Activated CD4-positive, alpha-beta T cell treated with anti-CD3 and anti-CD28 coated beads, Interleukin-2, Interleukin-4, amounts not matched to agents 100 ng/mL and 50 ng/mL, durations not matched to agents 16 hours and 8 hours (primary cell): Measurements from ENCODE around the gene PRR7.

ENCODE experiments used
- DNase-seq: peaks from one replicate; pipeline ENCODE4 v3.0.0-alpha.2; 2020; ENCODE audit warnings: low spot score

The PRR7 gene

GRCh38 chr5:177423671-177424070, 22.9 kb upstream of the PRR7 start:
- DNase-seq: no peak

DNA sequence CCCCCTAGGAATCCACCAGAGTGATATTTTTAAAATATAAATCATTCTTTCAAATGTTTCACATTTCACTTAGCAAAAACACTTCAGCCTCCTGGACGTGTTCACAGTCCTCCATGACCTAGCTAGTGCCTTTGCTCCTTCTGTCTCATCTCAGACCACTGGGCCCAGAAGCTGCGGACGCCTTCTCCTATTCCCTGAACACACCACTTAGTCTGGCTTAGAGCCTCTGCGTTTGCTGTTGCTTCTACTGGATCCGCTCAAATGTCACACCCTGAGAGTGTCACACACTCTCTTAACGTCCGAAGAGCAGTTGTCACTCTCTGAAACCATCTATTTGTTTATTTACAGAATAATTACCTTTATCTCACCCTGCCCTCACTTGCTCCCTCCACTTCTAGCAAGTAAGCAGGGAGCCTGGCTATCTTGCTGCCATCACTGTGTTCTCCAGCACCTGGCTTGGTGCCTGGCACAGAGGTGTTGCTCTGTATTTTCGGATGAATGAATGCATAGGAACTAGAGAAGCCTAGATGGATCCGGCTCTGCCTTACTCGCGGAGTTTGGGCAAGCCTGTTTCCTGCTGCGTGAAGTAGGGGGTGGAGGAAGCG, 21.3 kb upstream of the PRR7 start:
- no peak for DNase-seq

- DNase-seq: peak; percentile 100
These were observed 20.6 kb upstream of the PRR7 start for GRCh38 chr5:177425801-177426565.

- DNase-seq: no peak
These were observed 19.9 kb upstream of the PRR7 start, which contains the start of gene GRK6 for GRCh38 chr5:177426566-177427210. TSS of gene GRK6 (plus strand) at chr5:177426676. CDS start at chr5:177426846, 170 bp downstream.

DNA sequence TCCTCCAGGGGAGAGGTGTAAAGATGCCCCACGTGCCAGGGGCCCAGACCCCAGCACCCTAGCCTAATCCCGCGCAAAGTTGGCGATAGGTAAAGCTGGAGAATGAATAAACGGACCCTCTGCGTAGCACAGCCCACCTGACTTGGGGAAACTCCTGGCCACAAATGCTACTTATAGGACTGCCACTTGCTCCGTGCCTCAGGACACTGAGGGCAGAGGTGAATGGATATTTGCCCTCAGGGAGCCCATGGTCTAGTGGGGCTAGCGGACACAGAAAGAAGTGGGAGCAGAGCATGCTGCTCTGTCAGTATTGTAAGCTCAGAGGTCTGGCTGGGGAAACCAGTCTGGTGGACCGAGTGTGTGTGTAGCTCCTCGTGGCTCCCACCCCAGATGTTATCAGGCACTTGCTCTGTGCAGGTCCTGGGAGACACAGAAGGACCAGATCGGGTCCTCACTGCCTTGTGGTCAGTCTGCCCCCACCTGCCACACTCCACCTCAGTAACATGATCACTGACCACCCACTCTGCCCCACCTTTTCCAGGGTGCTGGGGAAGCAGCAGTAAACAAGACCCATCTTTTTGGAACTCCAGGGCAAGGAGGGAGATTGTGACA, 19.3 kb upstream of the PRR7 start:
- DNase-seq: no peak

DNA sequence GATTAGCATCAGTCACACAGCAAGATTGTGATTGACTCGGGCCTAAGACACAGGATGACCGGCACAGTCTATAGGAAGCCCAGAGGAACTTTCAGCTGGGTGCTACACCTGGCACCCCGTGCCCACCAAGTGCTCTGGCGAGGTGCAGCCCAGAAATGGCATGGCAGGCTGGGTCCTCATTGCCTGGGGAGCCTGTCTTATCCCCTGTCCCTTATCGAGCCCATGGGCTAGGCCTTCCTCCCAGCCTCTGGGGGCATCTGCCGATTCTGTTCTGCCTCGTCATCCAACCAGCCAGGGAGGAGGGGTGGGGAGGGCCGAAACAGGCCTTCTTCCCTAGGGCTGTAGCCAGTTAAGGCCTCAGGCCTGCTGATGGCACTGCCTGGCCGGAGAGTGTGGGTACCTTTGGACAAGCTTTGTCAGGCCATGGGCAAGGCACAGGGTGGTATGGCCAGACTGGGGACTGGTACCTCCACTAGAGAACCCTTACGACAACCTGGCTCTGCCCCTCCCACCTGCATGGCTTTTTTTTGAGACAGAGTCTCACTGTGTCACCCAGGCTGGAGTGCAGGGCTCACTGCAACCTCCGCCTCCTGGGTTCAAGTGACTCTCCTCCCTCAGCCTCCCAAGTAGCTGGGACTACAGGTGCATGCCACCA, 18.6 kb upstream of the PRR7 start:
- DNase-seq: no peak

- no peak for DNase-seq
These were observed 17.9 kb upstream of the PRR7 start for GRCh38 chr5:177428574-177429217.

DNA sequence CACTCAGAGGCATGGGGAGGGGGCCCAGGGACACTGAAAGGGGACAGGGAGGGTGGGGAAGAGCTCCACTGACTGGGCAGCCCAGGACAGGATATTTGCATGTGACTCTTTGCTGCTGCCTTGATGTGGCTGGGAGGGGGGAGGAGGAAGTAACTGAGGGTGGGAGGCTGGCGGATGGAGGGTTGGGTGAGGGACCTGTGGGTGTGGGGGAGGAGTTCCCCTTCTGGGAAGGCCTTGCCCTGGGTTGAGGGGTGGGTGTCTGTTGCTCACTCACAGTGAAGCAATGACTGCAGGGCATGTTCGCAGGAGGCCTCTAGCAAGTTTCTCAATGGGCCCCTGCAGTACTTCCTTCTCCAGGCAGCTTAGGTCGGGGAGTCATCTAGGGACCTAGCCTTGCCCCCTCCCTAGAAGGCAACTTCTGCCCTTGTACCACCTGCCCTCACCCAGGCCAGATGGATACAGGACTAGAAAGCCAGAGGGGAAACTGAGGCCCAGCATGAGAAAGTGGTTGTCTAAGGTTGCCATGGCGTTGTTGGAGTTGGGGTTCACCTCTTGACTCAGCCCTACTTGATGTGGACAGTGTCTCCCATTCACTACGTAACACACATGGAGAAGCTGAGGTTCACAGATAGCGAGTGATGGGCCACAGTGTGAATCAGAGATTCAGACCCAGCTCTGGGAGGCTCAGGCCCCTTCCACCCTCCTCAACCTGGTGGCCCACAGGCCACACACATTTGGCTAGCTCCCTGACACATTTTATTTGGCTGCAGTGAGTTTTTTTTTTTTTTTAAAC, 17.2 kb upstream of the PRR7 start:
- peak; percentile 94 for DNase-seq

- DNase-seq: no peak
These were observed 16.3 kb upstream of the PRR7 start for GRCh38 chr5:177430140-177430951.

- no peak for DNase-seq
These were observed 15.7 kb upstream of the PRR7 start for GRCh38 chr5:177430972-177431316.

DNA sequence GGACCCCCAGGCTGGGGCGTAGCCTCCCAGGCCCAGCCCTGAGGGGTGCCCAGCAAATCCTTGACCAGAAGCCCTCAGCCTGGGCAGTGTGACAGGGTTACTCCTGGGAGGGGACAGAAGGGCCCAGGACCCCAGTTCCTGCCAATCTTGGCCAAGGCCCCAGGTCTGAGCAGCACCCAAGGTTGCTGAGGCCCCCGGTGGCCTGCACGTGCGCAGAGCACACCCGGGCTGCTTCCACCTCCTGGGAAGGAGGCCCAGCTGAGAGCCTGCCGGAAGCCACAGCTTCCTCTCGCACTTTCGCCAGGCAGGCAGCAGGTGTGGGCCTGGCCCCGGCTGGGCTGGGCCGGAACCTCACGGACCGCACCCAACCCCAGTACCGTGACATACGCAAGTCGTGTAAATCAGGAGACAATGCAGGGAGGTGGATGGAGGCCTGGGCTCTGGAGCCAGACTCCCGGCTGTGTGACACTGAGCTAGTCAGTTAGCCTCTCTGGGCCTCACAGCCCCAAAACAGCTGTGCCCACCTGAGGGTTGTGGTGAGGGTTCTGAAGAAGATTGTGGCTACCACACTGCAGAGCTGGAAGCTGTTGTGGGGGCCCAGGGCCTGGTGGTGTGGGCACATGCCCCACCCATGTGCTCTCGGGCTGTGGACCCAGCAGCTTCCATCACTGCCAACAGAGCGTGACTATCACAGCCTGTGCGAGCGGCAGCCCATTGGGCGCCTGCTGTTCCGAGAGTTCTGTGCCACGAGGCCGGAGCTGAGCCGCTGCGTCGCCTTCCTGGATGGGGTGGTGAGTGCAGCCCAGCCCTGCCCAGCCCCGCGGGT, 15.1 kb upstream of the PRR7 start:
- peak; percentile 90 for DNase-seq

DNA sequence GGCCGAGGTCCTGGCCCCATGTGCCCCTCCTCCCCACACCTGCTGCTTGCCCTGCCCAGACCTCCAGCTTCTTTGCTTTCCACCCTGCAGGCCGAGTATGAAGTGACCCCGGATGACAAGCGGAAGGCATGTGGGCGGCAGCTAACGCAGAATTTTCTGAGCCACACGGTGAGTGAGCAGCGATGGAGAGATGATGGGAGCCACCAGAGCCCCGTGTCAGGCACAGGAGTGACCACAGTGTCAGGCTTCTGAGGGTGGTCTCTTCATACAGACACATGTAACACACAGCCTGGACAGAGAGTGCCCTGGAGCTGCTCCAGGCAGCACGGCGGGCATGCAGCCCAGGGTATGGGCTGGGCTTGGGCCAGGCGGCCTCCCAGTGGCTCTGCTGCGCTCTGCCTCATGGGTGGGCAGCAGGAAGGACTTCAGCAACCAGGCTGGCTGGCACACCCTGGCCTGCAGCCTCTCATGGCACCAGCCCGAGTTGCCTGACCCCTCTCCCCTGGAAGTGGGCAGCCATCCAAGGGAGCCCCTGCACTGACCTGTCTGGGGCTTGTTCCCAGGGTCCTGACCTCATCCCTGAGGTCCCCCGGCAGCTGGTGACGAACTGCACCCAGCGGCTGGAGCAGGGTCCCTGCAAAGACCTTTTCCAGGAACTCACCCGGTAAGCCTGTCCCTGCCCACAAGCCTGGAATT, 14.3 kb upstream of the PRR7 start:
- no peak for DNase-seq

- no peak for DNase-seq
These were observed 13.6 kb upstream of the PRR7 start for GRCh38 chr5:177432839-177433657.

GRCh38 chr5:177433658-177434217, 12.9 kb upstream of the PRR7 start:
- DNase-seq: no peak

GRCh38 chr5:177434437-177434836, 12.2 kb upstream of the PRR7 start:
- peak; percentile 81 for DNase-seq

DNA sequence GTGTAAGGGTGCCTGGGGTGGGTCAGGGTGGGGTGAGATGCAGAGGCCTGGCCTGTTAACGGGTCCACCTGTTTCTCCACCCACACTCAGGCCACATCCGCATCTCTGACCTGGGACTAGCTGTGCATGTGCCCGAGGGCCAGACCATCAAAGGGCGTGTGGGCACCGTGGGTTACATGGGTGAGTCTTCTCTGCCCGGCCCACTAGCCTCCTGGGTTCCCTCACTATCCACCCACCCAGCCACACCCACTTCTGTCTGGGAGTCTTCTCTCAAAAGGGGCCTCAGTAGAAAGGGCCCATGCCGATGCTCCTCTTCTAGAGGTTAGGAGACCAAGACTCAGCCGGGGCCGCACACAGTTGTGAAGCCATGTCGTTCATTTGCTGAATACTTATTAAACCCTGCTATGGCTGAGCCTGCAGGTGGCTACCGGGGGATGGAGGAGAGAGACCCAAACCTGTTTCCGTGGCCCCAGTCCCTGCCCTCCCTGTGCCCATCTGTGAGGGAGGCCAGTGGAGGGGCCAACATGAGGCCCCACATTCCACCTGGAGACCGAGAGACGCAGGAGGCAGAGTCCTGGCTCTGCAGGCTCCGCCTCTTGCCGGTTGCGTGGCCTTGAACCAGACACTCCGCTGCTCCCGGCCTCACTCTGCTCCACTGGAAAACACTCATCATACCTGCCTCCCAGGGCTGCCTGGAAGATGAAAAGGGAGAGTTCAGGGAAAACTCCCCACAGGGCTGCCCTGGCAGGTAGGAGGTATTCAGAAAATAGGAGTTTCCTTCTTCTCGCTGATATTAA, 11.5 kb upstream of the PRR7 start:
- DNase-seq: no peak
